Suprapubic skin (tissue), 3 donors: ENCODE results near the gene DCXR.

Experiments
- CTCF ChIP-seq, 2 donors: fragments of 200-600 bp in 1 of 2; fragments of 450-650 bp in 1 of 2; sonication (generic) in 1 of 2; IDR thresholded peaks; one replicate each; pipeline ENCODE4 v1.5.1; 2016 to 2019; ENCODE audit warnings: antibody characterized with exemption in 2 of 2, mild to moderate bottlenecking in 1 of 2, moderate library complexity in 1 of 2
- POLR2A ChIP-seq, 2 donors: fragments of 450-650 bp; IDR thresholded peaks; one replicate each; pipeline ENCODE4 v1.6.1; 2017; ENCODE audit warnings: antibody characterized with exemption in 2 of 2, mild to moderate bottlenecking in 2 of 2, moderate library complexity in 2 of 2

GRCh38 chr17:81998212-81998611, 39.3 kb downstream of the DCXR start:
- no peak for TF ChIP-seq POLR2A (IDR thresholded peaks at IDR 0.05)
- TF ChIP-seq CTCF (IDR thresholded peaks at IDR 0.05): no peak
